CD4-positive, alpha-beta T cell treated with Interleukin-17A for 1 hour (primary cell): ENCODE measurements around the gene CXCL17.
"Not testable (repeated sequence)": the region's sequence is repeated elsewhere in the genome, so short reads cannot be mapped to it uniquely, and the experiment has no call there.

Source experiments
- DNase-seq: peaks from one replicate; pipeline ENCODE4 v3.0.0-alpha.2; 2020

Gene CXCL17

DNA sequence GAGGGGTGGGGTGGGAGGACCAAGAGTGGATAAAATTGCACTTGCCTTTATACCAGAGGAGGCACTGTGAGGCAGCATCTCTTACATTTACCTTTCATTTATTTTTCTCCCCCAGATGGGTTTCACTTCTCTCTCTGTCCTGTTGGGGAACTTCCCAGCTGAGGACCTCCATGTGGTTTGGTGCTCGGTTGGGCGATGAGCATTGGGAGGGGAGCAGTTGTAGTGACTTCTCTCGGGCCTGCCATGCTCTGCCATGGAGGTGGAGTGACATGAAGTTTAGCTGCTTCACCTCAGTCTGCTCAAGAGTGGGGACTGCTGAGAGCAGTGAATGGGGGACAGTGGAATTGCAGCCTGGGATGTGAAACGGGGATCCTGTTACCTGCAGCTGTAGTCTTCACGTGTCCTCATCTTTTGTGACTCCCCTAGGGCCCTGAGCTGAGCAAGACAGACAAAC, 23.1 kb upstream of the CXCL17 start:
- no peak for DNase-seq

DNA sequence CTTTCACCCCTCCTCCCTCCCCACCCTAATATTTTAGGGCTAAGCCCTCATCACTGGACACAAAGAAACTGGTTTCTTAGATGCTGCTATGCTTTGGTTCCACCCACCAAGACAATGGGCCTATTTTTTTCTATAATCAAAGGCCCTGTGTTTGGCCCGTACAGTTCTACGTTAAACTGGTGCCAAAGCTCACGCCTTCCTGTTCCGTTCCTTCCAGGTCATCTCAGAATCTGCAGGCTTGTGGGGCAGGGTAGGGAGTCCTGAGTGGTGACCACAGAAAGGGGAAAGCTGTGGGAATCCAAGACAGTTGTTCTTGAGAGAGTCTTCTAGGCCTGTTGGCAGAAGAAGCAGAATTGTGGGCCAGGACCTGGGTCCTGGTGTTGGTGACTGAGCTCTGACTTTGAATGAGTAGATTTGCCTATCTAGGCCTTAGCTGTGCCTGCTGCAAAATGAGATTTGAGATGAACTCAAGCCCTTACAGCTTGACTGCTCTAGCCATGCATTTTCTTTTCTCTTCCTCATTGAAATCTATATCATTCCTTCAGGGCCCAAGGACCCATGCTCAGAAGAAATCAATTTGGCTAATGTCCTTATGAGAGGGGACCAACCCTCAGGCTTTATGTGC, 19.1 kb upstream of the CXCL17 start:
- DNase-seq, result no peak

DNA sequence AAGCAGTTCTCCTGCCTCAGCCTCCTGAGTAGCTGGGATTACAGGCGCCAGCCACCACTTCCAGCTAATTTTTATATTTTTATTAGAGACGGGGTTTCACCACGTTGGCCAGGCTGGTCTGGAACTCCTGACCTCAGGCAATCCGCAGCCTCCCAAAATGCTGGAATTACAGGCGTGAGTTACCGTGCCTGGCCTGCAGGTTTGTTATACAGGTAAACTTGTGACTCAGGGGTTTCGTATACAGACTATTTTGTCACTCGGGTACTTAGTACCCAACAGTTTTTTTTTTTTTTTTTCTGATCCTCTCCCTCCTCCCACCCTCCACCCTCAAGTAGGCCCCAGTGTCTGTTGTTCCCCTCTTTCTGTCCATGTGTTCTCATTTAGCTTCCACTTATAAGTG, 18.5 kb upstream of the CXCL17 start:
- not testable (repeated sequence) for DNase-seq

GRCh38 chr19:42459926-42460325, 17.2 kb upstream of the CXCL17 start:
- no peak for DNase-seq

- no peak for DNase-seq
These were observed 12.9 kb upstream of the CXCL17 start for GRCh38 chr19:42455621-42456081.

- DNase-seq, result no peak
These were observed 12.3 kb upstream of the CXCL17 start for GRCh38 chr19:42455086-42455485.

- DNase-seq, result no peak
These were observed 9.8 kb upstream of the CXCL17 start for GRCh38 chr19:42452590-42452989.

DNA sequence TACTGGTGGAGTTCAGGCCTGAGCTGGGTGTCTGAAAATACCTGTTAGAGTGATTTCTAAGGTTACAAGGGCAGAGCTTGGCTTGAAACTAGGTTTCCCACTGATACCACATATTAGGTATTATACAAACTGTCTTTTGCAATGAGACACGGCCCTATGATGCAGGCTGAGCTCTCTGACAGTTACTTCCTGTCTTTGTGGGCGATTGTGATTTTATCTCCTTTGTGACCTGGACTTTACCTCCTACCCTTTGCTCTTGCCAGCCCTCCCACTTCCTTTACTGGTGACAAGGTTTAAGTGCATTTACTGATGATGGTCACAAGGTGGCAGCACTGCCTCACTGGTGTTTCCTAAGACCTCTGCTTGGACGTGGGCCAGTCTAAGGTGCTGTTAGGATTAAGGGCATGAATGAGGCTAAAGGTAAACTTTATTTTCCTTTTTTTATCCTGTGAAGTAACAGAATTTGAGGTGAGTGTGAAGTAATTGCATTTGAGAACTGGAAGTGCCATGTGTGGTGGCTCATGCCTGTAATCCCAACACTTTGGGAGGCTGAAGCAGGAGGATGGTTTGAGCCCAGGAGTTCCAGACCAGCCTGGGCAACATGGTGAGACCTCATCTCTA, 7.7 kb upstream of the CXCL17 start:
- peak; percentile 93 for DNase-seq

DNA sequence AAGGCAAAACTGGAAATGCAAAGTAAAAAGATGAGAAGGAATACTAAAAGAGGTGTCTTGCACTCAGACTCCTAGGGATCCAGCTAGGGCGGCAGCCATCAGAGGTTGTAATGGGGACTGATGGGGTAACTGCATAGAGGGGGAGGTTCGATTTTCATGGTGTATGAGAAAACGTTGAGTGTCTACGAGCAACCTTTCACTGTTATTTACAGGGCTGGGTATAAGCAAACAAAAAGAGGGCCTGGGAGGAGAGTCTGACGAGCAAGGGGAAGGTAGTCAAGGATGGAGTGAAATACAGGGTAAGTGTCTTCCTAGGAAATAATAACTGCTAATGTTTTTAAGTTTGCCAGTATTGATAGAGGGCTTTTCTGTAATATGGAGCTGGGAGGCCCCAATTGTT, 5.6 kb upstream of the CXCL17 start:
- not testable (repeated sequence) for DNase-seq

DNA sequence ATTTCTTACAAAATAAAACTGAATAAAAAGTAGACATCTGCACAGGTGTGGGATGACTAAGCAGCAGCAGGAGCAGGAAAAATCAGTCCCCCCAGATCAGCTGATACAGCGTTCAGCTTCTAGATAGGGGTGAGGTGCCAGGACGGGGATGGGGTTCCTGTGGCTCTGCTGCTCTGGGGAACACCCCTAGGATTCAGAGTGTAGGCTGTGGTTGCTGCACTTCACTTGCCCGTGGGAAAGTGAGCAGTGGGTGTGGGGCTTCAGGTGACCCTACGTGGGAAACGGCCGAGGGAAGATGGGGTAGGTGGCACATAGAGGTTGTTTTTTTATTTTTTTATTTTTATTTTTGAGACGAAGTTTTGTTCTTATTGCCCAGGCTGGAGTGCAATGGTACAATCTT, 3.2 kb upstream of the CXCL17 start:
- DNase-seq, result no peak

DNA sequence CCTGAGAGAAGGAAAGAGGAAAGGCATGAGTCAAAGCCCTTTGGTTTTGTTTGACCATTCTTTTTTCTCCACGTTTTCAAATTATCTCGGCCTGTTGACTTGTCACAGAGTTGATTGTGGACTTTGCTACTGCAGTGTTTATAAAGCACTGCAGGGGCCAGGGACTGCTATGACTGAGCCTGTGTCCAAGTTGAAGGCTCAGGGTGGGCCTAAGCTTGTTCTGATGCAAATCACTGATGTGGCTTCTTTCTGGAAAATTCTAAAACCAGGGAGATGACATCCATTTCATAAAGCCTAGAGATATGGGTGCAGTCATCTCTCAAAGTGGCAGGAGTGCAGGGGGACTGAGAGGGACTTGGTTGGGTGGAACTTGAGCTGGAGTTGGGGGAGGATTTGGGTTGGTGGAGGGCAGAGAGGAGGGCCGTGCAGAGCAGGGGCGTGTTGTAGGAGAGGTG, 1.2 kb upstream of the CXCL17 start:
- no peak for DNase-seq

DNA sequence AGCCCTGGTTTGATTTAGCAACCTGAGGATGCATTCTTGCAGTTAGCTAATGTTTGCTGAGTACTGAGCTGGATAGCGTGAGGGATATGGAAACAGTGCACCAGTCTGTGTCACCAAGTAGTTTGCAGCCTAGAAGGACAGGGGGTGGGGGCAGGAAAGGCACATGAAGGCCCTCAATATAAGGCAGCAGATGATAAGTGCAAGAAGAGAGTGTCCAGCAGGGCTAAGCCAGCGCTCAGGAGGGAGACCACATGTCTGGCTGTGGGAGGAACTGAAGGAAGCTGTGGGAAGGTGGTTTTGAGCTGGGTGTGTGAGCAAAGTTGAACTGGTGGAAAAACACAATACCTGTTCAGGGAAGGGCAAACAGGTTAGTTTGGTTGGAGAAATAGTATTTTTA, 1.7 kb downstream of the CXCL17 start:
- DNase-seq, result peak; percentile 39

DNA sequence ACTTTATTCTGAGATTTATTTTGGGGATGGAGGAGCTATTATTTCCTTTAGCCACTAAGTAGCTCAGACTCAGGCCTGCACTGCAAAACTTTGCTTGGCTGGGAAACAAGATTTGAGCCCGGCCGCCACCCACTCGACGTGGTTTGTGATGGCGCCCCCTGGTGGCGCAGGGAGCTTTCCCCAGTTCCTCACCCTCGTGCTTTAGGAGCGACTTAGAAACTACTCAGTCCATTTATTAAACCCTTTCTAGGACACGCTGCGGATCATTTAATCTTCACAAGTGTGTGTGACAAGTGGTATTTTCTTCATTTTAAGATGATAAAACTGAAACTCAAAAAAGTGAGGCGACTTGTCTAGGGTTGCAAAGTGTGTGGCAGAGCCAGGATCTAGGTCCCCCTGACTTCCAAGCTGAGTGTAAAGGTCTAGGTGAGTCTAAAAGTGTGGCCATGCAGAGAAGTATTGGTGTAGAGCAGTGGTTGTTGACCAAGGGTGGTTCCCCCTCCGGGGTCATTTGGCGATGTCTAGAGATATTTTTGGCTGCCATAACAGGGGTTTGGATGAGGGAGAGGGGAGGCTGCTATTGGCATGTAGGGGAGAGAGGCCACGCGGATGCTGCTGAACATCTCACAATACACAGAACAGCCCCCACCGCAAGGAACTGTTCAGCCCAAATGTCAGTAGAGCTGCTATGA, 2.2 kb downstream of the CXCL17 start:
- peak; percentile 79 for DNase-seq

DNA sequence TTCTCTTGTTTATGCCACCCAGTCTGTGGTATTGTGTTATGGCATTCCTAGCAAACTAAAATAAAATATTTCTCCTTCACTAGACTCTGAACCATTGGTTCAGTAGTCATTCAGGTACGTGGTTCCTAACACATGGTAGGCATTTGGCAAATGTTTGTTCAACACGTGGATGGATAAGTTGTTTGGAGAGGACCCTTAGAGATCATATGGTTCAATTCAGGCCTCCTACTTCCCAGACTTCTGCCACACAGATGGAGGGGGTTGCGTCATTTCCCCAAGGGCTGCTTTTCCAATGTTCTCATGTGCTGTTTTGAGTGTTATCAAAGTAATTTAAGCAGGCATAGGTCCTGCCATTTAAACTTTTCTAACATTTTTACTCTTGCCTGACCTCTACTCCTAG, 6.7 kb downstream of the CXCL17 start:
- no peak for DNase-seq

DNA sequence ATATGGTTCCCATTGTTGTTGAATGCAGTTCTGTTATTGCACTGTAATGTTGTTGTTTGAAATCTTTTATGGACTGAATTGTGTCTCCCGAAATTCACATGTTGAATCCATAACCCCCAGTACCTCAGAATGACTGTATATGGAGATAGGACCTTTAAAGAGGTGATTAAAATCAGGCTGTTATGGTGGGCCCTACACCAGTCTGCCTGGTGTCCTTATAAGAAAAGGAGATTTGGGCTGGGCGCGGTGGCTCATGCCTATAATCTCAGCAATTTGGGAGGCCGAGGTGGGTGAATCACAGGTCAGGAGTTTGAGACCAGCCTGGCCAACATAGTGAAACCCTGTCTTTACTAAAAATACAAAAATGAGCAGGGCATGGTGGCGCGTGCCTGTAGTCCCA, 7.4 kb downstream of the CXCL17 start:
- DNase-seq, result no peak

DNA sequence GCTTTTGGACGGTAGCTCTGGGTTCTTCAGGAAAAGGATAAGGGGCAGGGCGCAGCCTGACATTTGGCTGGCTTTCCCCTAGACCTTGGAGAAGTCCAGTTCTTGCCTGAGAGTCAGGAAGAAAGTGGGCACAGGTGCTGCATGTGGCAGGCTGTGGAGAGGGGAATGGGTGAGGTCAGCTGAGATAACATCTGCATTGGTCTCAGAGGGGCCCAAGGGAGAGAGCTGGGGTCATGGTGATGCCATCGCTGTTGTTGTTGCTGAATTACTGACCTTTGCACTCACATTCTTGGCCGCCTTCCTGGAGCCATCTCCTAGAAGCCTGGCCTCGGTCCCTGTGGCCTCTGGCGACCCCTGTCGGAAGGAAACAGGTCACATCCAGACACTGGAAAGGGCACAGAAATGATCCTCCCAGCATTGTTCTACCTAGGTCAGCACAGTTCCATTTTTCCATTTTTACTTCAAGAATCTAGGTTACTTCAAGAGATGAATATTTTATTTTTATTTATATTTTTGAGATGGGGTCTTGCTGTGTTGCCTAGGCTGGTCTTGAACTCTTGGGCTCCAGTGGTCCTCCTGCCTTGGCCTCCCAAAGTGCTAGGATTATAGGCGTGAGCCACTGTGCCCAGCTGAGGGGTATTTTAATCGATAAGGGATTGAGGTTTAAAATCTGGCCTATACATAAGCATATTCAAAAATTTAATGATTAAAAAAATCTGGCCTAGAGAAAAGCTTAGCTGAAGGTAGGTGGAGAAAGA, 9.1 kb downstream of the CXCL17 start:
- peak; percentile 75 for DNase-seq

GRCh38 chr19:42431486-42431885, 11.3 kb downstream of the CXCL17 start:
- no peak for DNase-seq

DNA sequence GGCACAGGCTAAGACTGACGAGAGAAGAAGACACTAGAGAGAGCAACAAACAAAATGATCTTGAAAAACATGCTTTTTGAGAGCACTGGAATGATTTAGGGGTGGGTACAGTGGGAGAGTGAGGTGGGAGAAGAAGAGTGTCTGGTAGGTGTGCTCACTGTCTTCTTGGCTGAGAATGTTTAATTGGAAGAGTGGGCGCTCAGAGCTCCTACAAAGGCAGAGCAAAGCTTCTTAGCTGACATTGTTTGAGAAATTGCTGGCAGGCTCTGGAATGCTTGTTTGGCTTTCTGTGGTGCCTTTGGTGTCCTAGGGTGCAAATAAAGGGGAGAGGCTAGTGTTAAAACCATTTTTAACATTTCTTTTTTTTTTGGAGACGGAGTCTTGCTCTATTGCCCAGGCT, 14.1 kb downstream of the CXCL17 start:
- DNase-seq, result no peak

DNA sequence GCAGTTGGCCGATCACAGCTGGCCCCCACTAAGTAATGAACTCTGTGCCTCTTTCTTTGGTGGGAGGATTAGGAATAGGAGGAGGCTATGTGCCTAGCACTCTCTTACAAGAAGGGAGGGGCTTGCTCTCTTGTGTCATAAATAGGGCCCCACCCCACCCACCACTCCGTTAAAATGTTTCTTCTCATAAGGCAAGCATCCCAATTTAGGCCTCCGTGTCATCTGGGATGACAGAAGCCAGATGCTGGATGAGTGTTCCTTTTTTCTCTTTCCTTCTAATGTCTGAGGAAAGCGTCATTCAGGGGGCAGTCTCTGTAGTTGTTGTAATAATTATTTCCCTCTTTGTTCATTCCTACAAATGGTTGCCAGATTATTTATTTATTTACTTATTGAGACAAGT, 15.4 kb downstream of the CXCL17 start, which contains the start of gene LIPE:
Gene LIPE, minus strand, starts transcription at position 76 of the 400 bp plus-strand sequence. CDS start 239 bp downstream, outside the sequence.
- no peak for DNase-seq

DNA sequence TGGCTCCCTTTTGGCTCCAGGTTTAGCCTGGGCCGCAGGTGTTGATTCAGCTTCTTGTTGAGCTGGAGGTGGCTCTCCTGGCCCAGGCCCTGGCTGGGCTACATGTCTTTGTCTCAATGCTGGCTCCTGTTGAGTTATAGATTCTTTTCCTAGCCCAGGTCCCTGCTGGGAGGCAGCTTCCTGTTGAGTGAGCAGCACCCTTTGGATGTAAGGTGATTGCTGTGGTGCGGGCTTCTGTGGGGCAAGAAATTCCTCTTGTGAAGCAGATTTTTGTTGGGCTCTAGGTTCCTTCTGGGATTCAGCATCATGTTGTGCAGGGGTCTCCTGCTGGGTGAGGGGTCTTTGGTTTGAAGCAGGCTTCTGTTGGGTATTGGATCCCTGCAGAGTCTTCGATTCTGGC, 16.1 kb downstream of the CXCL17 start:
- no peak for DNase-seq

DNA sequence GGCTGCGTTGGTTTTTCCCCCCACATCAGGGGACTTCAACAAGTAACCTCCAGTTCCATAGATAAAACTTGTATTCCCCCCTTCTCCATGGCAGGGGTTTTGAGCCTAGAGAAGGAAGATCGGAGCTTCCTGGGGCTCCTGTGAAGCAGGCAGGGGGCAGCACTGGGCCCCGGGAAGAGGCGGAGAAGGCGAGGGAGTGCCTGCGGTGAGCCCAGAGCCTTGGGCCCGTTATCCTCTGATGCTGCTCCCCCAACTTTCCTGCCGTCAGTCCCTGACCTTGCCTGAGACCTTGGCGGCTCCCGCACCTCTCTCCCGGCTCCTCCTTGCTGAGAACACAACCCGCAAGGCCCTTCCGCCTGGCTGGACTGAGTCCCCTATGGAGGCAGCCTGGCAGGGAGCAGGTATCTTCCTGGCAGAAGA, 18.0 kb downstream of the CXCL17 start:
- no peak for DNase-seq

DNA sequence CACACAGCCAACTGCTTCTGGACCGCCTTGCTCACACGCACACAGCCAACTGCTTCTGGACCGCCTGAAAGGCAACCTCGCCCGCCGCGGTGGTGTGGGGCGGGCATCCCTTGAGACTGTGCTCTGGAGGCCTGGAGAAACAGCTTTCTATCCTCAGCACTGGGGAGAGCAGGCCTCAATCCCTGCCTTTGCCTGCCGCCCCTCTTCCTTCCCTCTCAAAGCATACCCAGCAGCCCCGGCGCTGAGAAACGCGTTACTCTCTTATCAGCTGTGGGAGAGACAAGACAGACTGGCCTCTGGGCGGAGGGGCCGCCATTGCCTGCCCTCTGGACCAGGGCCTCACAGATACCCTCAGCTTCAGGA, 18.4 kb downstream of the CXCL17 start:
- no peak for DNase-seq
